GM12892 (cell line): ENCODE data around the gene MTCH1.

ENCODE experiments used
- POLR2A ChIP-seq: IDR thresholded peaks from 2 replicates; pipeline ENCODE4 v1.6.1; 2011; ENCODE audit warnings: low read depth, low read length, control low read depth
- POLR2AphosphoS5 ChIP-seq: IDR thresholded peaks from 2 replicates; pipeline ENCODE4 v1.6.1; 2011; ENCODE audit warnings: low read depth, low read length, control low read depth

DNA sequence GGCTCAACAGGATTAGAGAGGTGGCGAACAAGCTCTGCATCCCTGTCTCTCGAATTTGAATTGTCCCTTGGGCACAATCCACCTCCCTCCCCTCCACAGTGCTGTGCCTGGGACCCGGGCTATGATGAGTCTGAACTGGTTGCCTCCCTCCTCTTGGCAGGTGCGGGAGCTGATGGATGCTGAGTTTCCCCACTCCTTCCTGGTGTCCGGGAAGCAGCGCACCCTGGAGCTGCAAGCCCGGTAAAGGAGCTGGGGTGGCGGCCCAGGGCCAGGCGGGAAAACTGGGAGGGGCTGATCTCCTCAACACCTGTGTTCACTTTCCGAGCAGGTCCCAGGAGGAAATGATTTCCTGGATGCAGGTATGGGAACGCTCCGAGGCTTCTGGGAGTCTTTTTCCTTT, 34.4 kb upstream of the MTCH1 start:
- TF ChIP-seq POLR2A (no peak), POLR2AphosphoS5 (no peak)
